Gastrocnemius medialis (tissue), 4 donors: ENCODE data around the gene ALDH6A1.

Experiments
- CTCF ChIP-seq, 5 experiments: fragments of 450-650 bp in 3 of 5; fragments of 200-600 bp in 2 of 5; sonication (generic) in 2 of 5; IDR thresholded peaks in 4 of 5; conservative IDR thresholded peaks in 1 of 5; 1 replicate in 4 of 5; 2 replicates in 1 of 5; pipeline ENCODE4 v1.5.1; 2016 to 2019; ENCODE audit warnings: antibody characterized with exemption in 5 of 5, mild to moderate bottlenecking in 3 of 5, moderate library complexity in 3 of 5
- POLR2A ChIP-seq, 2 donors: fragments of 450-650 bp; IDR thresholded peaks; one replicate each; pipeline ENCODE4 v1.6.1; 2017; ENCODE audit warnings: antibody characterized with exemption in 2 of 2, mild to moderate bottlenecking in 2 of 2, moderate library complexity in 2 of 2

GRCh38 chr14:74109369-74109768, 25.1 kb upstream of the ALDH6A1 start:
- TF ChIP-seq CTCF (IDR thresholded peaks at IDR 0.05 in 4 of 5, conservative IDR thresholded peaks at IDR 0.05 in 1 of 5) (no peak), POLR2A (IDR thresholded peaks at IDR 0.05) (no peak)
